HG02852 (cell line): ENCODE measurements around the gene ST7L.
A peak's percentile ranks its signal among the peaks of the same experiment; 100 is the strongest.

Experiments
- ATAC-seq: cut with Tn5 transposase; IDR thresholded peaks from one replicate; pipeline ENCODE4 v1.9.1; 2021; ENCODE audit warnings: mild to moderate bottlenecking, moderate library complexity; ENCODE audit not compliant: unreplicated experiment

ST7L gene

GRCh38 chr1:112517231-112517630 lies 101.7 kb downstream of the ST7L start:
- no peak for ATAC-seq

- no peak for ATAC-seq
These were observed 102.8 kb downstream of the ST7L start for GRCh38 chr1:112516141-112516540.

- no peak for ATAC-seq
These were observed 103.5 kb downstream of the ST7L start for GRCh38 chr1:112515311-112516009.

GRCh38 chr1:112514901-112515300 lies 104.0 kb downstream of the ST7L start:
- ATAC-seq, result no peak

GRCh38 chr1:112513112-112513870 lies 105.7 kb downstream of the ST7L start:
- ATAC-seq, result no peak

GRCh38 chr1:112511897-112512296 lies 107.0 kb downstream of the ST7L start:
- no peak for ATAC-seq

GRCh38 chr1:112510340-112510739 lies 108.6 kb downstream of the ST7L start:
- ATAC-seq, result no peak

GRCh38 chr1:112509660-112510178 lies 109.2 kb downstream of the ST7L start:
- ATAC-seq, result no peak

- ATAC-seq, result peak; percentile 31
These were observed 109.8 kb downstream of the ST7L start for GRCh38 chr1:112509005-112509659.

GRCh38 chr1:112508278-112509004 lies 110.5 kb downstream of the ST7L start, which contains the start of gene WNT2B:
Gene WNT2B (plus strand): TSS chr1:112508965. CDS start chr1:112509263, 298 bp downstream.
- peak; percentile 50 for ATAC-seq

GRCh38 chr1:112507921-112508277 lies 111.0 kb downstream of the ST7L start:
- ATAC-seq, result no peak

GRCh38 chr1:112507336-112507735 lies 111.6 kb downstream of the ST7L start:
- no peak for ATAC-seq

GRCh38 chr1:112506731-112507130 lies 112.2 kb downstream of the ST7L start:
- ATAC-seq, result no peak

GRCh38 chr1:112506306-112506705 lies 112.6 kb downstream of the ST7L start:
- no peak for ATAC-seq

- ATAC-seq, result no peak
These were observed 113.1 kb downstream of the ST7L start for GRCh38 chr1:112505878-112506277.

GRCh38 chr1:112505400-112505785 lies 113.5 kb downstream of the ST7L start:
- ATAC-seq, result no peak

- ATAC-seq, result no peak
These were observed 114.1 kb downstream of the ST7L start for GRCh38 chr1:112504661-112505399.

GRCh38 chr1:112504001-112504660 lies 114.8 kb downstream of the ST7L start:
- ATAC-seq, result no peak

GRCh38 chr1:112502826-112503225 lies 116.1 kb downstream of the ST7L start:
- no peak for ATAC-seq
